GDM1 (cell line): Measurements from ENCODE around the gene PCSK5.
A peak's percentile ranks its signal among the peaks of the same experiment; 100 is the strongest.

ENCODE experiments used
- DNase-seq: peaks from one replicate; lab custom pipeline; 2025; lab: John Stamatoyannopoulos, UW

The PCSK5 gene

GRCh38 chr9:76138360-76138759 is 247.9 kb downstream of the PCSK5 start:
- no peak for DNase-seq

GRCh38 chr9:76143834-76144233 is 253.4 kb downstream of the PCSK5 start:
- no peak for DNase-seq

- DNase-seq = no peak
Measured at GRCh38 chr9:76150013-76150412, 259.5 kb downstream of the PCSK5 start.

- DNase-seq = no peak
Measured at GRCh38 chr9:76151267-76151666, 260.8 kb downstream of the PCSK5 start.

GRCh38 chr9:76153339-76153738 is 262.9 kb downstream of the PCSK5 start:
- DNase-seq = no peak

- DNase-seq = no peak
Measured at GRCh38 chr9:76153902-76154629, 263.6 kb downstream of the PCSK5 start.

- no peak for DNase-seq
Measured at GRCh38 chr9:76155361-76155760, 264.9 kb downstream of the PCSK5 start.

GRCh38 chr9:76158713-76159112 is 268.2 kb downstream of the PCSK5 start:
- DNase-seq = no peak

GRCh38 chr9:76159293-76159926 is 268.9 kb downstream of the PCSK5 start:
- no peak for DNase-seq

- no peak for DNase-seq
Measured at GRCh38 chr9:76161106-76161505, 270.6 kb downstream of the PCSK5 start.

GRCh38 chr9:76161541-76161940 is 271.1 kb downstream of the PCSK5 start:
- DNase-seq = no peak

- no peak for DNase-seq
Measured at GRCh38 chr9:76162086-76162730, 271.7 kb downstream of the PCSK5 start.

GRCh38 chr9:76162751-76163500 is 272.5 kb downstream of the PCSK5 start:
- no peak for DNase-seq

- DNase-seq = peak; percentile 15
Measured at GRCh38 chr9:76166526-76166925, 276.1 kb downstream of the PCSK5 start.

GRCh38 chr9:76176171-76176570 is 285.7 kb downstream of the PCSK5 start:
- DNase-seq = no peak

- no peak for DNase-seq
Measured at GRCh38 chr9:76177931-76178330, 287.5 kb downstream of the PCSK5 start.

GRCh38 chr9:76180541-76180940 is 290.1 kb downstream of the PCSK5 start:
- no peak for DNase-seq

GRCh38 chr9:76181020-76181641 is 290.7 kb downstream of the PCSK5 start:
- no peak for DNase-seq

- DNase-seq = no peak
Measured at GRCh38 chr9:76181781-76182180, 291.3 kb downstream of the PCSK5 start.

GRCh38 chr9:76185432-76185831 is 295.0 kb downstream of the PCSK5 start:
- no peak for DNase-seq

- DNase-seq = no peak
Measured at GRCh38 chr9:76188286-76188685, 297.8 kb downstream of the PCSK5 start.

GRCh38 chr9:76188905-76189304 is 298.4 kb downstream of the PCSK5 start:
- DNase-seq = no peak
